ENCODE data around the gene PACSIN1. TPM values are rescaled to one million over a fixed set of nuclear protein-coding genes. Genes with fewer than 3 reads are reported as not detected.

The PACSIN1 gene
- total RNA-seq, 1 experiment from 2014 or later, result 5.0 TPM

DNA sequence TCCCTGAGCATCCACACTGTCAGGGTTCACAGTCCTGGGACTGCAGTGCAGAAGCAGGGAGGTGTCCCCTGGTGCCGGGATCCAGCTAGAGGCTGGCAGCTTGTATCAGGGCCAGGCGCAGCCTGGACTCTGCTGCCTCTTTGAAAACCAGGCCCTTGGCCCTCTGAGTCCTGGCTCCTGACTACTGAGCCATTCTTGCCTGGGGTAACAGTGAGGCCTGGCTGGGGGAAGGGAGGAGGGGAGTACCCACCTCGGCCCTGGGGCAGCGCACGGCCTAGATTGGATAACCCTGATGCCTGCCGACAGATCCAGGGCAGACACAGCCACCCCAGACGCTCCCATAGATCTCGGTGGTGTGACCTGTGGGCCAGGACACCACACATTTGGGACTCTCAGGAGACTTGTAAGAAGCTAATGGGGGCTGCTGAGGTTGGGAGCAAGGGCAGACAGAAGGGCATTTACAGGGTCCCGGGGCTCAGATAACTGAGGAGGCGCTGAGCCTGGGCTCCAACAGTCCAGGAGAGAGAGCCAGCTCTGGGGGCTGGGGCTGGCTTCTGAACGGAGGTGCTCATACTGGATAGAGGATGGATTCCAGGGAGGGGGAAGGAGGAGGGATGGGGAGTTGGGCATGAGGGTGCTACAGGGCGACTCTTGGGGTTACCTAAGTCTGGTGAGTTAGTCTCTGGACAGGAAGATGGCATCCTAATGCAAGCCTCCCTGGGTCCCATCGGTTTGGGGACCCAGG, 59.7 kb downstream of the PACSIN1 start:
- CTCF ChIA-PET, result interaction anchor here (0.7 kb wide), 1 partner anchor 83 kb away, joined by 3 read pairs; no protein-coding TSS in a partner anchor
- Histone ChIP-seq H3K4me1 (ENCODE audit: control insufficient read depth in 1 of 2, insufficient read depth in 2 of 2, low read length in 2 of 2) (peaks cover 10 to 14% of the 10 kb centered on the region in 2 experiments; a peak in 3 of 4 replicates), H3K36me3 (ENCODE audit: control insufficient read depth in 1 of 2, insufficient read depth in 2 of 2, low read length in 2 of 2) (no peaks in the 10 kb centered on the region), H3K9me2 (ENCODE audit: insufficient read depth) (no peaks in the 10 kb centered on the region), H3K4me2 (ENCODE audit: low read length) (no peak overlapping the region), H4K20me1 (ENCODE audit: insufficient read depth) (no peaks in the 10 kb centered on the region), H3K27me3 (ENCODE audit: insufficient read depth, low read length) (no peaks in the 10 kb centered on the region), H3K9ac (ENCODE audit: low read length) (no peak overlapping the region), H3K27ac (ENCODE audit: low read depth, low read length) (no peak overlapping the region), H2AFZ (ENCODE audit: low read depth, low read length, poor library complexity, severe bottlenecking) (no peak overlapping the region), H3K9me3 (ENCODE audit: control insufficient read depth in 1 of 2, insufficient read depth in 1 of 2, low read depth in 1 of 2, low read length in 2 of 2) (no peaks in the 10 kb centered on the region), H3K79me2 (ENCODE audit: insufficient read depth, low read length) (no peaks in the 10 kb centered on the region), H3K4me3 (replicated peaks in 1 of 2; ENCODE audit: low read depth in 1 of 2, low read length in 2 of 2) (no peak overlapping the region)
- RAD21 ChIA-PET (ENCODE audit: low non-redundant PET in 1 of 2, low total read pairs in 2 of 2, uncharacterized antibody in 2 of 2, unreplicated experiment in 2 of 2), result no interaction called here
- TF ChIP-seq YY1 (IDR thresholded peaks at IDR 0.05; ENCODE audit: extremely low read depth, insufficient replicate concordance, low read depth, low read length), result no peak
- no peak for TF ChIP-seq POLR2A (IDR thresholded peaks at IDR 0.05; ENCODE audit: borderline replicate concordance, extremely low read depth, insufficient read depth, insufficient read length)
- no peak for TF ChIP-seq POLR2AphosphoS5 (IDR thresholded peaks at IDR 0.05; ENCODE audit: low read depth, low read length)
- no peak for TF ChIP-seq EGR1 (IDR thresholded peaks at IDR 0.05; ENCODE audit: low read depth)
- TF ChIP-seq TCF7L2 (IDR thresholded peaks at IDR 0.05; ENCODE audit: borderline replicate concordance, extremely low read depth, insufficient read depth, insufficient read length), result no peak
- no peak for TF ChIP-seq ZFX (IDR thresholded peaks at IDR 0.05)
- no peak for TF ChIP-seq SIN3A (IDR thresholded peaks at IDR 0.05; ENCODE audit: low read depth)
- TF ChIP-seq, protein P1, sequence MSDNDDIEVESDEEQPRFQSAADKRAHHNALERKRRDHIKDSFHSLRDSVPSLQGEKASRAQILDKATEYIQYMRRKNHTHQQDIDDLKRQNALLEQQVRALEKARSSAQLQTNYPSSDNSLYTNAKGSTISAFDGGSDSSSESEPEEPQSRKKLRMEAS (IDR thresholded peaks at IDR 0.05), result no peak
- TF ChIP-seq, protein P2, sequence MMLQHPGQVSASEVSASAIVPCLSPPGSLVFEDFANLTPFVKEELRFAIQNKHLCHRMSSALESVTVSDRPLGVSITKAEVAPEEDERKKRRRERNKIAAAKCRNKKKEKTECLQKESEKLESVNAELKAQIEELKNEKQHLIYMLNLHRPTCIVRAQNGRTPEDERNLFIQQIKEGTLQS (IDR thresholded peaks at IDR 0.05), result no peak
- no peak for TF ChIP-seq SRF (IDR thresholded peaks at IDR 0.05; ENCODE audit: low read depth)
- no peak for TF ChIP-seq EZH2 (IDR thresholded peaks at IDR 0.05)
- TF ChIP-seq CBX3 (IDR thresholded peaks at IDR 0.05; ENCODE audit: low read depth), result no peak
- TF ChIP-seq FOSL1 (IDR thresholded peaks at IDR 0.05; ENCODE audit: low read depth), result no peak
- no peak for DNase-seq (ENCODE audit: low read depth, low spot score)
- no TSS peak for BruUV-seq (replicated peaks)
- no peak for ATAC-seq
- intact Hi-C loops (cut with micrococcal nuclease), result no loop called here
- POLR2A ChIA-PET, result no interaction called here
